Hematopoietic multipotent progenitor cell treated with erythropoietin and hydrocortisone succinate and interleukin-3 and kit ligand, for 4 days (in vitro differentiated cells): ENCODE results near the gene ARID1B.
A peak's percentile ranks its signal among the peaks of the same experiment; 100 is the strongest.

Experiments
- DNase-seq: peaks from one replicate; pipeline ENCODE4 v3.0.0-alpha.2; 2015

Gene ARID1B

DNA sequence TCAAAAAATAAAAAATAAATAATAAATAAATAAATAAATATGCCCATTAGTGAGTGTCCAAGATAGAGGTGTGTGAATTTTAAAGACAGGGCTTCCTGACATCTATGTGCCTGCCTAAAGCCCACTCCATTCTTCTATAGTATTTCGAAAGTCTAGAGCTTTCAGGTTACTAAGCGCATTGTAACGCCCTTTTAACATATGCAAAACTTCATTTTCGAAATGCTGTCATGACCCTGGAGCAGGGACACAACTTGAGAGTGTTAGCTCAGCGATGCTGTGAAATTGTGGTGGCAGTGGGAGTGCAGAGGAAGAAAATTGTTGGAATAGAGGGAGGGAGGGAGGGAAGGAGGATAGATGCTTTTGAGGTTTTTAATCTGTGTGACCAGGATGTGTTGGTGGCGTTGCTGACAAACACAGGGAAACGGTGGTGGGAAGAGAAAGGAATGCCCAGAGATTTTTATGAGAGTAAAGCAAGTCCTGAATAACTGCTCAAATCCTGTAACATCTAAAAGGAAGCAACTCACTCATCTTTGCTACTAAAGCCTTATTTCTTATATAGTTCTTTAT, 169.3 kb downstream of the ARID1B start:
- DNase-seq: no peak

DNA sequence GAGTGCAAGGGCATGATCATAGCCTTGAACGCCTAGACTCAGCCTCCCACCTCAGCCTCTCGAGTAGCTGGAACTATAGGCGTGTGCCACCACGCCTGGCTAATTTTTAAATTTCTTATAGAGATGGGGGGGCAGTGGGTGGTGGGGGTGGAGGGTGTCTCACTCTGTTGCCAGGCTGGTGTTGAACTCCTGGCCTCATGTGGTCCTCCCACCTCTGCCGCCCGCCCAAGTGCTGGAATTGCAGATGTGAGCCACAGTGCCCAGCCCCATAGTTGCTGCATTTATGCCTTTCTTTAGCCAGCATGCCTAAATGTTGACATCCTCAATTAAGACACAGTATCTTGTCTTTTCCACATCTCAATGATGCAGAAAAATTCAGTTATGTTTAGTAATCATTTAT, 171.1 kb downstream of the ARID1B start:
- DNase-seq: no peak

DNA sequence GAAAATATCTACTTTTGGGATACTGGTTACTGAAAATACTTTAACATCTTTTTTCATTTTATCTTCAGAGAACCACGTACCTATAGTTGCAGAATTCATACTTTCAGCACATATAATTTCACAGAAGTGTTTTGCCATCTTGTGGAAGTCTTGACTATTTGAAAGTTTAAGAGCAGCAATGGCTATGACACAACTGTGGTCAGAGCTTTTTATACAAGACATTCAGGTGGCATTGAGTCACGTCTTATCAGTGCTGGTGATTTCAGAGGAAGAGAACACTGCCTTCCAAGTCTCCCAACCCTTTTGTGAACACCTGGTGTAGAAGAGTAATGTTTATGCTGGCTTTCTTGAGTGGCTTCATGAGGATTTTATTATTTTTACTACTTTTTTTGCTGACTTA, 171.6 kb downstream of the ARID1B start:
- peak; percentile 25 for DNase-seq

DNA sequence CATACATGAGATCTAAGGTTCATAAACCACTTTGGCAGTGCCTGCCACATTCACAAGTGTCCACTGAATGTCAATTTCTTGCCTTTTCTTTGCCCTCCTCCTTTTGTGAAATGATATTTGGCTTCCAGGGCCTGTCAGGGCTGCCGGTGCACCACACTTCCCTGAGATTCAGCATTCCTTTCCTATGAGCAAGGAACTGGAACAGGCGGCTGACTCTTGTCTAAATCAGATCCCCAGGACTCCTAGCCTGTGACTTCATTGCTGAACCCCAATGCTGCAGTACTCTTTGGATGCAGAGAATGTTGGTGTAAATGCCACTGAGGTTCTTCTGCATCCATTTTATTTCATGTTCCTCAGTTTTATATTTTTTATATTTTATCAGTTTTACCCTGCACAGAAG, 172.2 kb downstream of the ARID1B start:
- no peak for DNase-seq

DNA sequence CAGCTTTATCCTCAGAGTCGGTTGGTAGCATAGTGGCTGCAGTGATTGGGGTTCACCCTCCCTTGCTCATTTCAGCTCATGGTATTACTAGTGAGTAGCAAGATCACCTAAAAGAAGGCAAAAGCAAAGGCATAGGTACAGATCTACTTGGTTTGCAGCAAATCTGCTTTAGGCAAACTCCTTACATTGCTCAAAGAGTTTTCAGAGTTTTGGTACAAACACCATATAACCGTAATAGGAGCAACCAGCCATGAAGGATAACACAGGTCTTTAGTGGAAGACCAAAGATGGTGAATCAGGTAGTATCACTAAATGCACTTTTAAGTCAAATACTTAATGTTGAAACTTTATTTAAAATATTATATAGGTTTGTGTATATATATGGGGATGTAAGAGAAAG, 172.9 kb downstream of the ARID1B start:
- DNase-seq: no peak

GRCh38 chr6:156950531-156950930, 173.4 kb downstream of the ARID1B start:
- no peak for DNase-seq

DNA sequence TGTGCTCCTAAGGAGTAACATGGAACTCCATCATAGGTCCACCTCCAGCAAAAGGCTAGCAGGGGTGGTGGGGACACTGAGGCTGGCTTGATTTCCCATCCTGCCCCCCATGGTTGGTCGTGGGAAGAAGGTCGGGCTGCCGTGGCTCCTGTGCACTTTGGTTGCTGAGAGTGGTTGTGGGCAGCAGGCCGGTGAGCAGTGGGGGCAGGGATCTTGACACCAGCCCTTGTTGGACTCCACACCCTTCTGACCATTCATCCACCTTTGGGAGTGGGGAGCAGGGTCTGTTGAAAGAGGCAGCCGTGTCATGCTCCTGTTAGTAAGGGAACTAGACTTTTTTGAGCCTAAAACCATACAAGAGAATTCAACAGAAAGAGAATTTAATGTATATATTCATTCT, 175.2 kb downstream of the ARID1B start:
- DNase-seq: no peak

- no peak for DNase-seq
These were observed 175.9 kb downstream of the ARID1B start for GRCh38 chr6:156953127-156953478.

GRCh38 chr6:156953479-156954146, 176.4 kb downstream of the ARID1B start:
- peak; percentile 80 for DNase-seq

DNA sequence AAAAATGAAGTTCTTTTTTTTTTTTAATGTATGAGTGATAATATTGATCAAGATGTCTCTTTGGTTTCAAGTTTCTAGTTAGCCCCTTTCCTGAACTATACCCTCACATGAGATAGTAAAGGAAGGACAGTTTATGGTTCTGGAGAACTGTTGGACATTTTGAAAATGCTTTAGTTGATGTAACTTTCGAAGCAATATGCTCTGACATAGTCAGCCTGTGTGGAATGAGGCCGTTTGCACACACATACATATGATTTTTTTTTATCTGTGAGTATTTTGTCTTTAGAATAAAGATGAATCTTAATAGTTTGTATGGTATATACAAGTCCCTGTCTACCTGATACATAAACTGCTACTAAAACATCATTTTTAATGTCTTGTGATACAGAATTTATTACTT, 177.0 kb downstream of the ARID1B start:
- DNase-seq: no peak

- DNase-seq: no peak
These were observed 177.6 kb downstream of the ARID1B start for GRCh38 chr6:156954816-156955215.

GRCh38 chr6:156955494-156956183, 178.5 kb downstream of the ARID1B start:
- DNase-seq: peak; percentile 35

- no peak for DNase-seq
These were observed 179.1 kb downstream of the ARID1B start for GRCh38 chr6:156956286-156956685.

DNA sequence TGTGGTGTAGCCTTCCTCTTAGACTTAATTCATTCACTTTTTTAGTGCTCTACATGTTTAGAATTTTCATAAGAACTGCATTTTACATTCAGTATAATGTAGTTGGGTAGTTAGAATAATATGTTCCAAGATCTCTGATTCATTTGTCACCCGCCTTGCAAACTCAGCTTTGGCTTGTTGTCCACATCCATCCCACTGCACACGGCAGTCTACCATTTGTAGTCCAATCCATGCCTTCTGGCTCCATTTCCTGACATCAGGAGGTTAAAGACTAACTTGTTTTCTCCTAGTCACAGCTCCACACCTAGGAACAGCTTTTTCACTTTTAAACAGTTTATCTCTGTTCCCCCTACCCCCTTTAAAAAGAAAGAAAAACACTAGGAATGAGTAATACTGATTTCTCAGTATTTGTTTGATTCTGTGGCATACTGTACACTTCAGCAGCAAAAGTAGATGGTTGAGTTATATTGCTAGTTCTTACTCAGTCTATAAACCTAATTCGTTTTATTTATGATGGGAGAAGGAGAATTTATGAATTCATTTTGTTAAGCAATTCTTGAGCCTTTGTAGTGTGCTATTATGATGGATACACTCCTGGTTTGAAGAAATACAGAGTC, 180.9 kb downstream of the ARID1B start:
- DNase-seq: no peak

DNA sequence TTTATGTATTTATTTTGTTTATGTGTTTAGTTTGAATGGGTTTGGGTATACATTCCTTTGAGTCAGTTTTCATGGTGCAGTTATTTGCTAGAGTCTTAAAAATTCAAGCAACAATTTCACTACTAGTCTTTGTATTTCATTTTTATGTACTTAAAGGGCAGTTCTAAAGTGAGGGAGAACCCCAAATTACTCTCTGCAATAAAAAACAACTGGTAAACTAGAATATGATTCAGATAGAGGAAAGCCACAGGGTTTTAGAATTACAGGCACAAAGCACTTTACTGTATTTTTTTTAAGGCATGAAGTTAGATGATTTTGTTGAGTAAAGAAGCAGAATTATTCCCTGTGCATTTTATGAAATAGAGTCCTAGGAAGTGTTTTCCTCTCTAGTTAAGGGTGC, 183.3 kb downstream of the ARID1B start:
- DNase-seq: no peak

DNA sequence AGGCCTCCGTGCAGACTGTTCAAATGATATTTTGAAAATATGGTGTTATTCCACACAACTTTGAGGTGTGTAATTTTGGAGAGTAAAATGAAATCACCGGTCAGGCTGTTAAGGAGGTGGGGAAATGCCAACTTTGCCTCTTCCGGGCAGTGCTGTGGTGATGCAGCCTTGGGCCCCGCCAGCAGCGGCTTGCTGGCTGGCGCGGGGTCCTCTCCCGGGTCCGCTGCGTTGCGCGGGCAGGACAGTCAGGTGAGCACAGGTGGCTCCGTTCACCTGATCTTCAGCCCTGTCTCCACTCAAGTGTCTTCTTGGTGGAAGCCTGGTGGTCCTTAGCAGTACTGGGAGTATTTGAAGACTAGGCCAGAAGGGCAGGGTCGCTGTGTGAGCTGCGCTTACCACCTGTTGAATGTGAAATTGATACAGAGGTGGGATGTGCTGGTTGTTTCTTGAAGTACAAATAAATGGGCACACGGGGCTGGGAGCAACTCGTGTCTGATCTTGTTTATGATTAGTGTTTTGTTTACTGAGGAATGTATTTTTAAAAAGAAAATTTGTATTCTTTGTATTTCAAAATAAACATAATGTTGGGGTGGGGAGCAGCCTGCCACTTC, 184.2 kb downstream of the ARID1B start:
- no peak for DNase-seq

- DNase-seq: peak; percentile 30
These were observed 186.8 kb downstream of the ARID1B start for GRCh38 chr6:156963712-156964700.

- no peak for DNase-seq
These were observed 190.7 kb downstream of the ARID1B start for GRCh38 chr6:156967852-156968251.

DNA sequence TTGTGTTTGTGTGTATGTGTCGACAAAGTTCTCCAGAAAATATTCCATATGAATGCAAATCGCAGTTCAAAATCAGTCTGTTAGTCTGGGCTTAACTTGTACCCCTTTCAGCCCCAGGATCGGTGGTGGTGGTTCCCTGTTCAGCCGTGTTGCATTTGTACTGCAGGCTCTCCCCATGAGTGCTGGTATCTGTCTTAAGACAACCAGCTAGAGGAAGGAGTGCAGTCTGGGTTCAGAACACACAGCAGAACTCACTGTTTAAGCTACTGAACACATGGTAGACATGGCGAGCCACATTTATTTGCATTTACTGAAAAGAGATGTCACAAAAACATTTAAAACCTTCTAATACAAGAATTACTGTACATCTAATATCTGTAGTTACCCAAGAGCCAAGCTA, 192.1 kb downstream of the ARID1B start:
- no peak for DNase-seq

DNA sequence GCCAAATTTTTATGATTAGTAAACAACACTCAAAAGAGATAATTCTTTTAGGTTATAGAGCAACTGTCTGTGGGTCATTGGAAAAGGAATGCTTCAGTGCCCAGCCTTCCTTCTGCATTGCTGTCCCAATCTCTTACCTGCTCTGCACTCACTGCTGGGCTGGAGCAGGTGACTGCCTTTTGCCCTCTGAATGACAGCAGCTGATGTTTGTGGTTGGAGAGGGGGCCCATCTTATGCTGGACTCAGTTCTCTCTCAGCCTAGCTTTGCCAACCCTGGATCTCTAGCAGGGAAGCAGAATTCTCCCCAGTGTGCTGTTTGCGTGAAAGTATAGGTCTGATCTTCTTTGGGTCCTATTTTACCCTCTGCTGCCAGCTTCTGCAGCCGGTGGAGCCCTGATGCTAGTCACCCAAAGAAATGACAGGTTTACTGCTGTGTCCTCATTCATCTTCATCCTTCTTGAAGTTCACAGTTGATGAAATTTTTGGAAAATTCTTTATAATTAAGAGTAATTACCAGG, 193.5 kb downstream of the ARID1B start:
- no peak for DNase-seq

DNA sequence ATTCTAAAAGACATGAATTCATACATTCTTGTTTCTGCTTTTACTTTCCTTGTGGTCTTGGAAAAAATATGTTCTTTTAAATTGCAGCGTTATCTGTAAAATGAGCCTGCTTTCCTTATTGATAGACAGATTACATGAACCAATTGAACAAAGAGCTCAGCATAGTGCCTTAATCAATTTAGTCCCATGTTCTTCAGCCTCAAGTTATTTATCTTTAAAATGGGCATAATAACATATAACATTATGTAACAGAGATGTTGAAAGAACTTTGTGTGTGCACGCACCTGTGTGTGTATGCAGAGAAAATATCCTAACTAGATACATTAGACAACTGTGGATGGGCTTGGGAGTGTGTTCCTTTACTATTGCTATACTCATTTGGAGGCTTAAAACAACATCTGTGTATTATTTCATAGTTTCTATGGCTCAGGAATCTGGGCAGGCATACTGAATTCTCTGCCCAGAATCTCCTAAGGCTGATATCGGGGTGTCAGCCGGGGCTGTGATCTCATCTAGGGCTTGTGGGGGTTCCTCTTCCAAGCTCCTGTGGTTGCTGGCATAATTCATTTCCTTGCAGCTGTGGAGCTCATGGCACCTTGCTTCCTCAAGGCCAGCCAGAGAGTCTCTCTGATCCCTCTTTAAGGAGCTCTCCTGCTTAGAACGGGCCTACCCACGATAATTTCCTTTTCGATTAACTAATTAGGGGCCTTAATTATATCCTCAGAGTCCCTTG, 194.1 kb downstream of the ARID1B start:
- peak; percentile 44 for DNase-seq
